Tibial nerve (tissue), 4 donors: ENCODE results near the gene RAB8B. TPM values are rescaled to one million over a fixed set of nuclear protein-coding genes. Genes with fewer than 3 reads are reported as not detected.
"Not testable (repeated sequence)": the region's sequence is repeated elsewhere in the genome, so short reads cannot be mapped to it uniquely, and the experiment has no call there.

Source experiments
- DNase-seq, 2 donors: peaks; one replicate each; pipeline ENCODE4 v3.0.0-alpha.2; 2019; ENCODE audit warnings: low spot score in 2 of 2
- H3K27ac ChIP-seq, 4 donors: fragments of 200-600 bp; sonication (generic) in 3 of 4; one replicate each; pipeline ENCODE4 v1.5.1; 2017 to 2019; ENCODE audit warnings: mild to moderate bottlenecking in 1 of 4
- H3K27me3 ChIP-seq, 2 donors: fragments of 200-600 bp; sonication (generic) in 1 of 2; one replicate each; pipeline versions ENCODE4 v1.5.1 to v1.6.0; 2017 to 2019
- H3K36me3 ChIP-seq, 3 donors: fragments of 200-600 bp; sonication (generic); one replicate each; pipeline ENCODE4 v1.5.1; 2018 to 2019
- H3K4me1 ChIP-seq, 4 donors: fragments of 200-600 bp; sonication (generic) in 3 of 4; one replicate each; pipeline ENCODE4 v1.5.1; 2017 to 2019
- H3K4me3 ChIP-seq, 4 donors: fragments of 200-600 bp; sonication (generic) in 3 of 4; one replicate each; pipeline ENCODE4 v1.5.1; 2017 to 2019; ENCODE audit warnings: mild to moderate bottlenecking in 1 of 4, moderate library complexity in 1 of 4
- H3K9me3 ChIP-seq, 4 donors: fragments of 200-600 bp; sonication (generic) in 3 of 4; one replicate each; pipeline ENCODE4 v1.5.1; 2017 to 2019
- CTCF ChIP-seq, 5 experiments: fragments of 200-600 bp in 3 of 5; fragments of 450-650 bp in 2 of 5; sonication (generic) in 3 of 5; IDR thresholded peaks; one replicate each; pipeline ENCODE4 v1.5.1; 2016 to 2019; ENCODE audit warnings: antibody characterized with exemption in 5 of 5, mild to moderate bottlenecking in 3 of 5, moderate library complexity in 2 of 5
- EP300 ChIP-seq, 2 donors: sonication (generic); formaldehyde crosslinking; IDR thresholded peaks; one replicate each; pipeline ENCODE4 v1.6.1; 2017; ENCODE audit warnings: antibody characterized with exemption in 2 of 2, mild to moderate bottlenecking in 1 of 2
- POLR2A ChIP-seq, 2 donors: fragments of 450-650 bp; IDR thresholded peaks; one replicate each; pipeline ENCODE4 v1.6.1; 2017; ENCODE audit warnings: antibody characterized with exemption in 2 of 2, mild to moderate bottlenecking in 2 of 2, moderate library complexity in 2 of 2
- WGBS, 2 donors: methylation state at CpG; one replicate each; pipeline ENCODE4 v1.1.5; 2018; 5-methylcytosine and 5-hydroxymethylcytosine counted together
- total RNA-seq, 4 donors: library from RNA; depleted of rRNA; stranded (reverse); fragments of >200 nt; gene quantifications; one replicate each; pipeline ENCODE4 v1.1.0, GENCODE V29; 2016

RAB8B gene
- total RNA-seq, 4 donors from 2014 or later, result 32.9 to 45.0 (median 42.5) TPM

DNA sequence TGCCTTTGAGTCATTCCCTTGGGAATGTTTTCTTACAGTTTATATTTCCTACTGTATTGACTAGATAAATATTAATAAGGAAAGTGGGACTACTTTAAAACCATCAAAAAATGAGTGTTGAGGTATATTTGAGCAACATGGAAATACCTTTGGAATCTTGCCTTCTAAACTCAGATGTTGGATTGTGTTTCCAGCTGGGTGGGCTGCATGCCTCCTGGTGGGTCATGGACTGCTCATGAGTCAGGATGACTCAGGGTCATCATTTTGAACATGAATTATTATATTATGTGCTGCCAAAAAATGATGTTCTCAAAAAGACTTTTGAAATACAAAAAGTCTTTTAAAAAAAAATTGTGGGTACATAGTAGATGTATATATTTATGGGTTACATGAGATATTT, 46.9 kb downstream of the RAB8B start:
- no peak for DNase-seq
- no peaks in the 10 kb centered on the region for H3K36me3 ChIP-seq
- H3K4me1 ChIP-seq, result peaks cover 0 to 90% (median 51%) of the 10 kb centered on the region in 4 donors
- H3K9me3 ChIP-seq, result no peaks in the 10 kb centered on the region
- H3K27ac ChIP-seq, result peak overlapping the region in 1 of 4 donors; percentile 67
- no peak overlapping the region for H3K4me3 ChIP-seq
- TF ChIP-seq CTCF (IDR thresholded peaks at IDR 0.05) (no peak), POLR2A (IDR thresholded peaks at IDR 0.05) (no peak), EP300 (IDR thresholded peaks at IDR 0.05) (no peak)
- H3K27me3 ChIP-seq, result no peaks in the 10 kb centered on the region

GRCh38 chr15:63237086-63237485, 47.7 kb downstream of the RAB8B start:
- WGBS, 2 donors, result 64 to 81% methylated on average over 1 of the region's 1 CpG
- H3K9me3 ChIP-seq, H3K4me3 ChIP-seq, DNase-seq, H3K27ac ChIP-seq, H3K36me3 ChIP-seq, H3K27me3 ChIP-seq: not testable (repeated sequence)
- peaks cover 0 to 82% (median 48%) of the 10 kb centered on the region in 4 donors for H3K4me1 ChIP-seq
- peak in 1 of 2 donors; percentile 37 for TF ChIP-seq EP300 (IDR thresholded peaks at IDR 0.05)

DNA sequence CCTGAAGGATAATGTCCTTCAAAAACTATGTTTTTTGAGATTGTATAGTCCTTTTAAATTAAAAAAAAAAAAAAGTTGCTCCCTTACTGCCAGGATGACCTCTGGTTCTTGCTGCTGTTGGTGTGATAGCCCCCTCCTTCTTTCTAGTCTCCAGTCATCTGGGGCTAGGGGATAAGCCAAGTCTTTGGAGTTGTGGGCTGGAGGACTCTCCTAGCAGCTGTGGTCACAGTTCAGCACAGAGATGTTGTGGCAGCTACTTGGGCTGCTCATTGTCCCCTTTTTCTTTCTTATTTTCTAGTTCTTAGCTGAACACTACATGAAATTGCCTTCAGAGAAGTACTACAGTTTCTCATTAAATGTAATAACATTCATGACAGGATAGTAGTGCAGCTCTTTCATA, 48.8 kb downstream of the RAB8B start:
- DNase-seq, result no peak
- peaks cover 0 to 81% (median 39%) of the 10 kb centered on the region in 4 donors for H3K4me1 ChIP-seq
- no peak for TF ChIP-seq CTCF (IDR thresholded peaks at IDR 0.05)
- peak overlapping the region in 2 of 4 donors; percentile 30 to 55 for H3K27ac ChIP-seq
- no peaks in the 10 kb centered on the region for H3K36me3 ChIP-seq
- no peaks in the 10 kb centered on the region for H3K9me3 ChIP-seq
- H3K27me3 ChIP-seq, result no peaks in the 10 kb centered on the region
- no peak overlapping the region for H3K4me3 ChIP-seq

- Histone ChIP-seq H3K4me3 (no peak overlapping the region), H3K27me3 (no peaks in the 10 kb centered on the region), H3K4me1 (peaks cover 0 to 80% (median 32%) of the 10 kb centered on the region in 4 donors), H3K9me3 (no peaks in the 10 kb centered on the region), H3K27ac (peak overlapping the region in 2 of 4 donors; percentile 30 to 55), H3K36me3 (no peaks in the 10 kb centered on the region)
- no peak for DNase-seq
- 25 to 39% methylated on average over 1 of the region's 1 CpG for WGBS, 2 donors
- TF ChIP-seq EP300 (IDR thresholded peaks at IDR 0.05) (peak in 1 of 2 donors; percentile 52), POLR2A (IDR thresholded peaks at IDR 0.05) (no peak)
Observed at GRCh38 chr15:63238796-63239195, 49.4 kb downstream of the RAB8B start.

DNA sequence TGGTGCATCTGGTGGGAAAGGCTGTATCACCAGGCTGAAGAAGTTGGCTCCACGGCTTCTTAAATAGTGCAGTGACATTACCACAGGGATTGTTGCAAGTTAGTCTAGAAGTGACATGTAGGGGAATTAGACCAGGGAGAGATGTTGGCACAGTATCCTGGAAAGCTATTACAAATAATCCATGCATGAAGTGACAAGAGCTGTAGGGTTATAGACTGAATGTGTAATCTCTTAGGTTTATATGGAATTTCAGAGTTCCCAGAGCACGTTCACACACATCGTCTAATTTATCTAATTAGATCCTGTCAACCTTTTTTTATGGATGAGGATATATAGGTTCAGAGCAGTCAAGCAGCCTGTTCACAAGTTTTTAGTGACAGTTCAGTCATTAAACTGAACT, 50.7 kb downstream of the RAB8B start:
- no peak overlapping the region for H3K4me3 ChIP-seq
- H3K27me3 ChIP-seq, result no peaks in the 10 kb centered on the region
- H3K27ac ChIP-seq, result no peak overlapping the region
- H3K9me3 ChIP-seq, result no peaks in the 10 kb centered on the region
- H3K4me1 ChIP-seq, result peaks cover 0 to 79% (median 28%) of the 10 kb centered on the region in 4 donors
- H3K36me3 ChIP-seq, result no peaks in the 10 kb centered on the region
- TF ChIP-seq CTCF (IDR thresholded peaks at IDR 0.05), result no peak
- no peak for TF ChIP-seq EP300 (IDR thresholded peaks at IDR 0.05)
- TF ChIP-seq POLR2A (IDR thresholded peaks at IDR 0.05), result no peak
- 76 to 86% methylated on average over 3 of the region's 3 CpGs for WGBS, 2 donors
- no peak for DNase-seq

DNA sequence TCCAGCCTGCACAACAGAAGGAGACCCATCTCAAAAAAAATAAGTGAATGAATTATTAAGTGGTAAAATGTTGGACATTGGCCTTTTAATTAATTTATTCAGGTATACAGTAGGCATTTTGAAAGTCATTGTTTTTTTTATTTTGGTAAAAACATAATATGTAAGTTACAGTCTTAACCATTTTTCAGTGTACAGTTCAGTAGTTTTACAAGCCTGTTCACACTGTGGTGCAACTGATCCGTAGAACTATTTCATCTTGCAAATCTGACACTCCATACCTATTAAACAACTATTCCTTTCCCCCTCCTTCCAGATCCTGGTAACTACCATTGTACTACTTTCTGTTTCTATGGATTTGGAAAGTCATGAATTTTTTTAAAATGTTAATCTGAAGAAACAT, 51.9 kb downstream of the RAB8B start:
- Histone ChIP-seq H3K9me3 (no peaks in the 10 kb centered on the region), H3K27me3 (no peaks in the 10 kb centered on the region), H3K4me3 (no peak overlapping the region), H3K4me1 (peaks cover 0 to 81% (median 26%) of the 10 kb centered on the region in 4 donors), H3K27ac (no peak overlapping the region), H3K36me3 (peaks cover 0 to 7% (median 0%) of the 10 kb centered on the region in 3 donors)
- TF ChIP-seq POLR2A (IDR thresholded peaks at IDR 0.05), result no peak
- no peak for TF ChIP-seq CTCF (IDR thresholded peaks at IDR 0.05)
- no peak for TF ChIP-seq EP300 (IDR thresholded peaks at IDR 0.05)
- no peak for DNase-seq
- WGBS, 2 donors, result 94 to 95% methylated on average over 1 of the region's 1 CpG
